ENCODE data around the gene SOHLH1.

SOHLH1 gene

DNA sequence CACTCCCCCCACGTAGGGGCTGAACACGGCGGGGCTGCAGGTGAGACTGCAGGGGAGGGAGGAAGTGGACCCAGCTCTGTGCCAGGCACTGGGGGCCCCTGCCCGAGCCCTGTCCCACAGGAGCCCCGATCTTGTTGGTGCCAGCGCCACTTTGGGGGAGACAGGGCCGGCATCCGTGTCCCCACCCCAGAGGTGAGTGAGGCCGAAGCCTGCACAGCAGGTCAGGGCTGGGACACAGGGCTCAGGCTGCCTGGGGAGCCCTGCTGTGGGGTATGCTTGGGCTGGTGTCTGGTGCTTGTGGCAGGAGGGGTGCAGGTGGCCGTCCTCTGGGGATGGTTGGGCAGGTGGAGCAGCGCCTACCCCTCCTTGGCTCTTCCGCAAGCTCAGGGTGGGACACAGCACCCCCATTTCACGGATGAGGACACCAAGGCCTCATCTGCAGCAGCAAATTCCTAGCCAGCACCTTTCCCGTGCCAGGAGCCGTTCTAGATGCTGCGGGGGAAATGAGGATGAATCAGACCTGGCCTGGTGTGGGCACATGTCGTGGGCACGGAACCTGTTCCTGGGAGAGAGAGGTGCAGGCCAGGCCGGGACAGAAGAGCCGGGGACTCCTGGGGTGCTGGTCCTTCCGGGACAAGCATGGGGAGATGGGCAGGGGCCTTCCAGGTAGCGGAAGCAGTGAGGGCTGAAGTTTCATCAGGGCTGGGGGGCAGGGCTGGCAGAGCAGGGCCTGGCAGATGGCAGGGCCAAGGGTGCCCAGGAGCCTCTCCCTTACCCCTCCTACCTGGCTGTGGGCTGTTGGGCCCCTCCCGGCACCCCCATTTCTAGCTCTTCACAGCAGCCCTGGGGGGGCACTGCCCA, 37.9 kb upstream of the SOHLH1 start:
- DNase-seq: no peak
- no peak for TF ChIP-seq GATA1 (IDR thresholded peaks at IDR 0.05; ENCODE audit: low read depth, low read length)

DNA sequence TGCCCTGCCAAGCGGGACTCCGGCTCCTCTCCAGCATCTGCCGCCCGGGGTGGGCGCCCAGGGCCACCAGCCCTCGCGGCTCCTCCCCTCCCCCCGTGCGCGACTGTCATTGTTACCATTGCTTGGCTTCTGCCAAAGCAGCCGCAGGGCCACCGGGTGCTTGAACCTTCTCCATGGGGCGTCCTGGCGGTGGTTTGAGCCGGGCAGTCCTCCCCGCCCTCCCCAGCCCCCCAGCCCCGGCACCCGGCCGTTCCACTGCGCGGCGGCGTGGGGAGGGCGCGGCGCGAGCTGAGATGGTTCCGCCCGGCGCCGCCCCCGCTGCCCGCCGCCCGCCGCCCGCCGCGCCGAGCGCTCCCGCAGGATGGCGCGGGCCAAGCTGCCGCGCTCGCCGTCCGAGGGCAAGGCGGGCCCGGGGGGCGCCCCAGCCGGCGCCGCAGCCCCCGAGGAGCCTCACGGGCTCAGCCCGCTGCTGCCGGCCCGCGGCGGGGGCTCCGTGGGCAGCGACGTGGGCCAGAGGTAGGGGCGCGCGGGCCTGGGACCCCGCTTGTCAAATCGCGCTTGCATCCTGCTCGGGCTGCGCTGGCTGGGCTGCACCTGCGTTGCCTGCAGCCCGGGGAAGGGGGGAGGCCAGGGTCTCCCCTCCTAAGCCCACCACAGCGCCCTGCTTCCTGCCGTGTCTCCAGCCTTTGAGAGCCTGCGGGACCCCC, 37.1 kb upstream of the SOHLH1 start:
- TF ChIP-seq GATA1 (IDR thresholded peaks at IDR 0.05; ENCODE audit: low read depth, low read length) (no peak), POLR2A (IDR thresholded peaks at IDR 0.05; ENCODE audit: low read length) (no peak)

DNA sequence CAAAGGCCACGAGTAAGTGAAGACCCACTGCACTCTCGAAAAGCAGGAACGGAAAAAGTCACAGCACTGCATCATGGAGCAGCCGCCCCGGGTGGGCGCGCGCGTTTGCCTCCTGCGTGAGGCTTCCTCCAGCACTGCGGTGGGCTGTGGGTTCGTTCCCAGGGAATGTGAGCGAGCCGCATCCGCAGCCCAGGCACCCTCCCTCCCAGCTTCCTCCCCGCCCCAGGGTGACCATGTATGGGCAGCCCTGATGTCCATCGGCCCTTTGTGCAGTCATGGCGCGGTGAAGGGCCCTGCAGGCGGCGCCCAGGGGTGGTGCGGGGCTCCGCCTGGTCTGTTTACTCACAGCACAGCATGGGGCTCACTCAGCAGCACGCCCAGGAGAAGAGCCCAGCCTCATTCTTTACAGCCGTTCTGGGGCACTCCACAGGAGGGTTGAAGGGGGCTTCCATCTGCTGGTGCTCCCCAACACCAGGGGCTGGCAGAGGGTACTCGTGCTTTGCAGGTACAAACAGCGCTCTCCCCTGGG, 35.4 kb upstream of the SOHLH1 start:
- no peak for DNase-seq
- TF ChIP-seq POLR2A (IDR thresholded peaks at IDR 0.05; ENCODE audit: low read length) (no peak), GATA1 (IDR thresholded peaks at IDR 0.05; ENCODE audit: low read depth, low read length) (no peak)

More for the DNA sequence above, 37.1 kb upstream of the SOHLH1 start:
- DNase-seq: no peak

DNA sequence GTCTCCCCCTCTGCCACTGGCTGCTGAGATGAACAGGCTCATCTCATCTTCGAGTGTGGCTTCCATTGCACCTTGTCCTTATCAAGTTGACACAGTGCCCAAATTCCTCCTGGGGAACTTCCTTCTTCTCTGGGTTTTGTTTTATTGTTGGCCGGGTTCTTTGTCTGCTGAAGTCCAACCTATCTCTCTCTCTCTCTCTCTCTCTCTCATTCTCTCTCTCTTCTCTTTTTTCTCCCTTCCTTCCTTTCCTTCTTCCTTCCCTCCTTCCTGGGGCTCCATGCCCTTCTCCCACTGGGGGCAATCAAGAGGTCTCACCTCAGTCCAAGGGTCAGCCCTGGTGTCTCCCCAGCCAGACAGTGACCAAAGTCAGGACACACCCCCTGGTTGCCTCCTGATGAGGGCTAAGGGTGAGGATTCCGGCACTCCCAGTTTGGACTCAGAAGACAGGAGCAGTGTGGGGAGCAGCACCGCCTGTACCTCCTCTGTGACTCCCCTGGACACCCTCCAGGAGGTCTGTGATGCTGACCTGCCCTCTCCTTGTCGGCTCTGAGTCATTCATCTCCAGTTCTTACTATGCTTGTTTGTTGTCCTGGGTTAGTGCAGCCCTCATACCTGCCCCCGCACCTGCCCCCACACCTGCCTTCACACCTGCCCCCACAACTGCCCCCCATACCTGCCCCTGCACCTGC, 33.4 kb upstream of the SOHLH1 start:
- TF ChIP-seq POLR2A (IDR thresholded peaks at IDR 0.05; ENCODE audit: low read length) (no peak), GATA1 (IDR thresholded peaks at IDR 0.05; ENCODE audit: low read depth, low read length) (no peak)
- DNase-seq: no peak

DNA sequence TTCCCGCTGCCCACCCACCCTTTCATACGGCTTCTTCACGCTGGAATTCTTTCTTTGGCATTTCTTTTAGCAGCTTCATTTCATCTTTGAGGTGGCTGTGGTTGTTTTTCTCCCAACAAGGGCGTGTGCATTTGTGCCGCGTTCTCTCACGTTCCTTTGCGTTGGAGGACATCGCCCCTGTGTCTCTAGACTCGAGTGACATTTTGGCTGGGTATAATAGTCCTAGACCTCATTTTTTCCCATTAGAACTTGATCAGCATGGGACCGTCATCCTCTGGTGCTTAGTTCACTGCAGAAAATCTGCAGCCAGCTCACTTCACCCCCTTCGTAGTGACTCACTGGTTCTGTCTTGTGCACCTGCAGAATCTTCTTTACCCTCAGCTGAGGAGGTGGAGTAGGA, 32.2 kb upstream of the SOHLH1 start:
- DNase-seq: no peak
- no peak for TF ChIP-seq GATA1 (IDR thresholded peaks at IDR 0.05; ENCODE audit: low read depth, low read length)
- TF ChIP-seq POLR2A (IDR thresholded peaks at IDR 0.05; ENCODE audit: low read length): no peak

DNA sequence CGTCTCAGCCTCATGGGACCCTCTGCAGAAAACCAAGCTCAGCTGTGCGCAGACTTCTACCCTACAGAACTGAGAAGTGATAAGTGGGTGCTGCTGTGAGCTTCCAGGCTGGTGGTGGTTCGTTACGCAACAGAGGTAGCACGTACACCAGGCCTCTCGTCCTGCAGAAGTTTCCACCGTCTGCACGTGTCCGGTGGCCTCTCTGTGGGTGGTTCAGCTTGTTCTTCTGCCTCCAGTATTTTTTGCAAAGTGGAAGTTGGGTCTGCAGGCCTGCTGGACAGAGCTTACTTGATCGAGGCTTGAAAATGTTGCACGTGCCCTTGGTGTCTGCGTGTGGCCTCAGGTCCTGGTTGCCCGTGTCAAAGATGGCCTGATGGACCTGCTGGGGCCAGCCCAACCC, 30.2 kb upstream of the SOHLH1 start:
- TF ChIP-seq GATA1 (IDR thresholded peaks at IDR 0.05; ENCODE audit: low read depth, low read length) (no peak), POLR2A (IDR thresholded peaks at IDR 0.05; ENCODE audit: low read length) (no peak)
- no peak for DNase-seq

DNA sequence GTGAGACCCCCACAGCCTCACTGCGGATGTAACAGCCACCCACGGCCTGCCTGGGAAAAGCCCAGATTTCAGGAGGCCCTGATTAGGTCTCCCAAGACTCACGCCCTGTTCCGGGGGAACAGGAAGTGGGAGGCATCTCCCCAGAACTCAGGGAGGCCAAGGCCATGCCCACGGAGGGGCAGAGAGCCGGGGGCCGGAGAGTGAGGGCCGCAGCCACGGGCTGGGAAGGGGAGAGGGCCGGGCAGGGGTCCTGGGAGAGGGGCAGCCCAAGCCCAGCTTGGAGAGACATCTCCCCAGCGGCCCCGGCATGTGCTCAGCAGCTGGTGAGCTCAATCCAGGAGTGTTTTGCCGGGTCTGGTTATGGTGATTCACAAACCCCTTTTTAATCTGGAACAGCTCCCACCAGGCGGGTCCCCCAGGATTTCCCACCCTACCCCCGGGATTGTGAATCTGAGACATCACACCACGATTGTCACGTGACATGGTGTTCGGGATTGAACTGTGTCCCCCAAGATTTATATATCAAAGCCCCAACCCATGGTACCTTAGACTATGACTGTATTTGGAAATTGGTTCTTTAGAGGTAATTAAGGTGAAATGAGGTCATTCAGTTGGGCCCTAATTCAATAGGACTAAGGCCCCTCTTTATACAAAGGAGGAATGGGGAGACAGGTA, 29.3 kb upstream of the SOHLH1 start:
- TF ChIP-seq POLR2A (IDR thresholded peaks at IDR 0.05; ENCODE audit: low read length): no peak
- TF ChIP-seq GATA1 (IDR thresholded peaks at IDR 0.05; ENCODE audit: low read depth, low read length): no peak

DNA sequence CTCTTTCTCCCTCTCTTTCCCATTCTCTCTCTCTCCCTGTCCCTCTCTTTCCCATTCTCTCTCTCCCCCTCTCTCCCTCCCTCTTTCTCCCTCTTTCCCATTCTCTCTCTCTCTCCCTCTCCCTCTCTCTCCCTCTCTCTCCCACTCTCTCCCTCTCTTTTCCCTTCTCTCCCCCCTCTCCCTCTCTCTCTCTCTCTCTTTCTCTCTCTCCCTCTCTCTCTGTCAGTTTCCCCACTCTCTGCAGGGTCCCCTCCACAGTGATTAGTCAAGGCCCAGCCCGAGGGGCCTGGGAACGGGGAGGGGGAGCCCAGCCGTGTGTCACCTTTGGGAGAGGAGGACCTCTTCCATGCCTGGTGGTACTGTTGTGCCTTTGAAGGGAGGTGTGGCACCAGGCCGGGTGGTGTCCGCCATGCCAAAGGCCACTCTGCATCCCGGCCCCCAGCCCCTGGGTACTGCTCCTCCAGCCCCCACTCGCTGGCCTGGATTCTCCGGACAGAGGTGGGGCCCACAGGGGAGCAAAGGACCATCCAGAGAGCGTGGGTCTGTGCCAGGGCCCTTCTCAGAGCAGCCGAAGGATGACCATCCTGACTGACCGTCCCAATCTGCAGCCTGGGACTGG, 28.1 kb upstream of the SOHLH1 start:
- DNase-seq: no peak
- TF ChIP-seq GATA1 (IDR thresholded peaks at IDR 0.05; ENCODE audit: low read depth, low read length) (no peak), POLR2A (IDR thresholded peaks at IDR 0.05; ENCODE audit: low read length) (no peak)

More for the DNA sequence above, 29.3 kb upstream of the SOHLH1 start:
- no peak for DNase-seq

DNA sequence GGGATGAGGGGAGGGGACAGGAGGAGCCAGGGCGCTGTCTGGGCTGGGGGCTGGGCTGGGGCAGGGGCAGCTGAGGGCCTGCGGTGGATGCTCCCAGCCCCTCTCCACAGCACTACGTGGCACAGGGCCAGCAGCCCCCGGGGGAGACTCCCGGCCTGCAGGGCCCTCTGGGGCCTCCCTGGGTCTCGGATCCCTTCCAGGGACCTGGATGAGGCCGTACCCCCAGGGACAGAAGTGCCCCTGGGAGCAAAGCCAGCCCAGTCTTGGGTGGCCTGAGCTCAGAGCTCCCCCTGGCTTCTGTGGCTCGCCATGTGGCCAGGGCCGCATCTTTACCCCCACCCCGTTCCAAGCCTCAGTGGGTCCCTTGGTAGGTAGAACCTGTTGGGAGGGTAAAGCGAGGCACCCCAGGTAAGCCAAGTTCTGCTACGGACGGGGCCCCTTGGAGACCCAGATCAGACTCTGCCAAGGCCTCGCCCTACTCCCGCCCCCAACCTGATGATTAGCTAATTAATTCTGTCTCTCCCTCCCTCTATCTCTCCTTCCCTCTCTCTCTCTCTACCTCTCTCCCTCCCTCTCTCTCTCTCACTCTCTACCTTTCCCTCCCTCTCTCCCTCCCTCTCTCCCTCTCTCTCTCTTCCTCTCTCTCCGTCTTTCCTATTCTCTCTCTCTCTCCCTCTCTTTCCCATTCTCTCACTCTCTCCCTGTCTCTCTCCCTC, 27.0 kb upstream of the SOHLH1 start:
- TF ChIP-seq GATA1 (IDR thresholded peaks at IDR 0.05; ENCODE audit: low read depth, low read length): no peak
- no peak for TF ChIP-seq POLR2A (IDR thresholded peaks at IDR 0.05; ENCODE audit: low read length)

DNA sequence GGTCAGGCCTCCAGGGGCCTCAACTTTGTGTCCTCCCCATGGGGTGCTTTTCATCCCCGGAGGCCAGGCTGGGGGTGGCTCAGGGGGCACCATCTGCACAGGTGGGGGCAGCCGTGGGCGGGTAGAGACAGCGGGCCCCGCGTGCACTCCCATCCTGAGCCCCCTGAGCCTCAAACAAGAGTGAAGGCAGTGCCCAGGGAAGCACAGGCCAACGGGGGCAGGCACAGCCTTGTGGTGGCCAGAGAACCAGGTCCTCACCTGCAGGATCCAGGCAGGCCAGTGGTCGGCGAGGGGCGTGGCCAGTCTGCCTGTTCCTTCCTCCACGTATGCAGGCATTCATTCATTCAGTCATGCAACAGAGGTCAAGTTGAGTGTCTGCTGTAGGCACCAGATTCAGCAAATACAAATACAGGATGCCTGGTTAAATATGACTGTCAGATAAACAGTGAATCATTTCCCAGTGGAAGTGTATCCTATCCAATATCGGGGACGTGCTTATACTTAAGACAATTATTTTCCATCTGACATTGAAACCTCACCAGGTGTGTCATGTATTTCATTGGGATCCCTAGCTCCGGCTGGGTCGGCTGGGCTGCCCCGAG, 25.0 kb upstream of the SOHLH1 start:
- no peak for TF ChIP-seq POLR2A (IDR thresholded peaks at IDR 0.05; ENCODE audit: low read length)
- DNase-seq: no peak

More for the DNA sequence above, 27.0 kb upstream of the SOHLH1 start:
- no peak for DNase-seq

DNA sequence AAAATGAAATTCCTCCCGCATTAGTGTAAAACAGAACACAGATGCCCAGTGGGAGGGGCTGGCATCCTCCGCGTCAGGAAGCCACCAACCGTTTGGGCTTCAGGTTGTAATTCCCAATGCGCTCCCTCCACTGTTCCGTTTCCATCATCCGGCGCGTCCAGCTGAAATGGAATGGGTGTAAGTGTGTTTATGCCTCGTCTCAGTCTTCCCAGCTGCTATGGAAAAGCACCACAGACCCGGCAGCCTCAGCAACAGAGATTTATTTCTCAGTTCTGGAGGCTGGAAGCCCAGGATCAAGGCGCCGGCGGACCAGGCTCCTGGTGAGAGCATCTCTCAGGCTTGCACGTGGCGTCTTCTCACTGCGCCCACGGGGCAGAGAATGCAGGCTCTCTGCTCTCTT, 23.1 kb upstream of the SOHLH1 start:
- DNase-seq: no peak
- TF ChIP-seq POLR2A (IDR thresholded peaks at IDR 0.05; ENCODE audit: low read length) (no peak), GATA1 (IDR thresholded peaks at IDR 0.05; ENCODE audit: low read depth, low read length) (no peak)

DNA sequence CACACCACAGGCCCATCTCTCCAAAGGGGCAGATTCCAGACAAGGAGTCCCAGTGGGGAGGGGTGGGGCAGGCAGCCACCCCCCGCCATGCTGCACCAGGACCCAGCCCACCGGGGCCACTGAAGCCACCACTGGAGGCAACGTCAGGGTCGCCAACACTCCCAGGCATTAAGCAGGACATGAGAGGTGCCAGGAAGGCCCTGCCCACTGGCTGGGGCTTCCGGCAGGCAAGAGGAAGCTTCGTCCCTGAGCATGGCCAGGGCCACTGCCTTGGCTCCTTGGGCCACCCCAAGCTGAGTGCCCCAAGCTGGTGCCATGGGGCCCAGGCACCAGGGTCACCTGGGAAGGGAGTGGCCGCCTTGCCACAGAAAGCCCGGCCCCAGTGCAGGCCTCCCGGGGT, 20.2 kb upstream of the SOHLH1 start:
- DNase-seq: no peak
- TF ChIP-seq GATA1 (IDR thresholded peaks at IDR 0.05; ENCODE audit: low read depth, low read length): no peak
- no peak for TF ChIP-seq POLR2A (IDR thresholded peaks at IDR 0.05; ENCODE audit: low read length)
